ENCODE data around the gene LIX1L.

LIX1L gene

DNA sequence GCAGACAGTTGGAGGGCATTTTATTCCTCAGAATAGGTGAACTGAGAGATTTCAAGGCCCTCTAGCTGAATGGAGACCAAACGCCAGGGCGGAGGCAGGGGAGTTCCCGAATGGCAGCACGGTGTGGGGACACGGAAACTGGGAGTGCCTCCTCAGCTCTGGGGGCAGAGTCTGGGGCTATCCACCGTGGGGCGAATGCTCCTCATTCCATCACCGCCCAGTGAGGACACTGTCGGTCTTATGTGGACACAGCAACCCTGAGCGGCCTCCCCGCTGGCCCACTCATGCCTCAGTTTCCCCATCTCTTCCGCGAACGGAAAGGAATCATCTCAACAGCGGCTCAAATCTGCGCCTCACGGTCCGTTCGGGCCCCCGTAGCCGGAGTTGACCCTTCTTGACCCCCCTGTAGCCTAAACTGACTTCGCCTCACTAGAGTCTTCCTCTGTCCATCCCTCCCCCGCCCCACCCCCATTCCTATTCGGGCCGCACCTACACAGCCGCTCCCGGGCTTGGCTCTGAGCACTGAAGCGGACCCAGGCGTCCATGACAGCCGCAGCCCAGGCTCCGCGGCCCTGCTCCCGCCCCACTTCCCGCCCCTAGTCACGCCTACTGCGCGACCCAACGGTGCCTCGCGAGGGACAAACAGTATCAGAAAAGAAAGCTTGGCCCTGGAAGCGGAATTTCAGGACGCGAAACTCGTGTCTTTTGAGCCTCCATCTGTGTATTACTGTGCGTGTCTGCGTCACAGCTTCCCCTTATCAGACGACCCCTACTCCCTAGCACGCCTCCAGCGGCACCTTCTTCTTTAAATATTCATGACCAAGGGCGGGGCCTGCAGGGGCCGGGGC lies 39.4 kb downstream of the LIX1L start, which contains the start of gene PEX11B:
Gene PEX11B, minus strand, starts transcription at position 574 of the 848 bp plus-strand sequence. Its CDS starts 29 bp downstream, at position 545.
- peaks cover 42% of the 10 kb centered on the region for H3K4me1 Mint-ChIP-seq

GRCh38 chr1:145917595-145917994 lies 40.2 kb downstream of the LIX1L start:
- H3K27ac Mint-ChIP-seq: peak overlapping the region; percentile 96
- peaks cover 38% of the 10 kb centered on the region for H3K4me1 Mint-ChIP-seq
- no peaks in the 10 kb centered on the region for H3K9me3 Mint-ChIP-seq
- H3K27me3 Mint-ChIP-seq: no peaks in the 10 kb centered on the region
- no peak for ATAC-seq
- no peak for DNase-seq
- peaks cover 27% of the 10 kb centered on the region for H3K36me3 Mint-ChIP-seq (ENCODE audit: low read depth)
- peak overlapping the region; percentile 96 for H3K4me3 Mint-ChIP-seq

More for the DNA sequence above, 39.4 kb downstream of the LIX1L start, which contains the start of gene PEX11B:
- Mint-ChIP-seq H3K27me3 (no peaks in the 10 kb centered on the region), H3K4me3 (peak within 1 kb of the TSS; percentile 96), H3K36me3 (ENCODE audit: low read depth) (peaks cover 34% of the 10 kb centered on the region), H3K27ac (peak within 1 kb of the TSS; percentile 96), H3K9me3 (no peaks in the 10 kb centered on the region)
- ATAC-seq (peak; percentile 94), DNase-seq (peak; percentile 91)

GRCh38 chr1:145916745-145917144 lies 41.1 kb downstream of the LIX1L start:
- Mint-ChIP-seq H3K27ac (peak overlapping the region; percentile 76), H3K4me3 (peak overlapping the region; percentile 96), H3K36me3 (ENCODE audit: low read depth) (peaks cover 31% of the 10 kb centered on the region), H3K4me1 (peaks cover 38% of the 10 kb centered on the region), H3K27me3 (no peaks in the 10 kb centered on the region), H3K9me3 (no peaks in the 10 kb centered on the region)
- DNase-seq (no peak), ATAC-seq (no peak)

DNA sequence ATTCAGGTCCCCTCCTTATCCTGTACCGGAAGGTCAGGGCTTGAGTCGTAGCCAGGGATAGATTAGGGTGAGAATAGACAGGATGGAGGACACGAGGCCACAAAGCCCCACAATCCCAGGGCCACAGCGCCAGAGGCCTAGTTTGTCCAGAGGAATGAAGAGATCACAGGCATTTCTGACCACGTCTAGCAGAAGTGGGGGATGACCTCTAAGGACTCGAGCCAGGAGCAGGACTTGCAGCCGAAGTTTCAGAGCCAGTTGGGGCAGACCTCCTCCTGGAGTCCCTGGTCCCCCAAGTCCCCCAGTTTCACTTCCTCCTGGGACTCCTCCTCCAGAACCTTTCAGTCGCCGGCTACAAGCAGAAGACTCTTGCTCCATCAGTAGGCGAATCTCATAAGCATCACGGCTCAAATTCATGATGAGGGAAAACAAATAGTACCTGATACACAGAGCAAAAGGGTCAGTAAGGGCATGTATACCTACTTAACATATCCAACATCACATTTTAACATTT lies 45.6 kb downstream of the LIX1L start:
- Mint-ChIP-seq H3K27ac (no peak overlapping the region), H3K9me3 (no peaks in the 10 kb centered on the region), H3K27me3 (no peaks in the 10 kb centered on the region), H3K4me1 (peaks cover 10% of the 10 kb centered on the region), H3K36me3 (ENCODE audit: low read depth) (peaks cover 32% of the 10 kb centered on the region), H3K4me3 (no peak overlapping the region)
- DNase-seq: no peak
- ATAC-seq: no peak

DNA sequence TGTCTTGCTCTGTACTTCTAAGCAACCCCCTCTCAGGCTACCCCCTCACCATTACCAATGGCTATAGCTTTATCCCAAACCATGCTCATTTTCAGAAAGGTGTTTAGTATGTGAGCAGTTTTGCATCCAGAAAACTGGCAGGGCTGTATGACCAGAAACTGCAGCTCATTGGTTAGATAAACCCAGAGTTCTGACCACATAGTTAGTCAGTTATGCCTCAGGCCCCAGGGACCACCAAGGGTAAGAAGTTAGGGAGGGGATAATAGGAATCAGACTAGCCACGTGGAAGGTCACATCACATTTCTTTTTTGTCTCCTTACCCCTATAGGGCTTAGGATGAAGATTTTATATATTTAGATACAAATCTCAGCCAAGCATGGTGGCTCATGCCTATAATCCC lies 49.2 kb downstream of the LIX1L start:
- Mint-ChIP-seq H3K27me3 (no peaks in the 10 kb centered on the region), H3K27ac (no peak overlapping the region), H3K9me3 (no peaks in the 10 kb centered on the region), H3K4me3 (no peak overlapping the region), H3K36me3 (ENCODE audit: low read depth) (peaks cover 14% of the 10 kb centered on the region), H3K4me1 (no peaks in the 10 kb centered on the region)
- DNase-seq (no peak), ATAC-seq (no peak)

DNA sequence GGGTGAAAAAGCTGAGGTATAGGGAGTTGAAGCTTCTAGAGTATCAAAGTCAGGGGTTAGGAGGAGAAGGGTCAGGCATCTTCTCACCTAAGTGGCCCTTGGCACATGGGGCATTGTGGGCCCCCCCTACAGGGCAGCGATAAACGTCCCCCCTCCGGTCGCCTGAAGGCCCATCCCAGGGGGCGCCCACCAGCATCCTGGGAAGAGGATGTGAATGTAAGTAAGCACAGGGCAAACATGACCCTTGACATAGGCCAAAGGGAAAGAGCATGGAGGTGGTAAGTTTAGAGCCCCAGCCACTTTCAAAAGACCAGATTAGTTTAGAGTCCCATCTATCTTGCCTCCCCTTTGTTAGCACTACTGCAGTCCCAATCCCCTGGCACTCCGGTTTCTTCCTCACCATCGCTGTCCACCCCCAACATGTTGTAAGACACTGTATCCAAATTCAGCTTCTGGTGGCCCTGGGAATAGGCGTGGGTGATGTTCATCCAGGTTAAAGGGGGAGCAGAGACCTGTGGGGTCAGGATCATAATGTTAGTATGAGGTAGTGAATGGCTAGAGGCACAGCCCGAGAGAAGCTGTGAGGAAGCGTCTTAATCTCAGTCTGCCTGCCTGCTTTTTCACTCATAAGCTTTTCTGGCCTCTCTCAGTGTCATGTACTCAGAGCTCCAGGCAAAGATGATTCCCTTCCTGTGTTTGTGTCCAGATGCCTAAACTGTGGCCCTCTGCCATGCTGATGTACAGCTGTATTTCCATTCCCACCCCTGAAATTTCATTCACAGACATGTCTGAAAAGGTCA lies 50.7 kb downstream of the LIX1L start:
- no peaks in the 10 kb centered on the region for H3K9me3 Mint-ChIP-seq
- ATAC-seq: no peak

GRCh38 chr1:145901312-145902021 lies 56.4 kb downstream of the LIX1L start:
- no peak for ATAC-seq
- no peaks in the 10 kb centered on the region for H3K27me3 Mint-ChIP-seq
- no peak overlapping the region for H3K4me3 Mint-ChIP-seq
- DNase-seq: no peak
- peaks cover 5% of the 10 kb centered on the region for H3K36me3 Mint-ChIP-seq (ENCODE audit: low read depth)
- H3K9me3 Mint-ChIP-seq: no peaks in the 10 kb centered on the region
- no peak overlapping the region for H3K27ac Mint-ChIP-seq
- H3K4me1 Mint-ChIP-seq: no peaks in the 10 kb centered on the region

More for the DNA sequence above, 50.7 kb downstream of the LIX1L start:
- Mint-ChIP-seq H3K36me3 (ENCODE audit: low read depth) (peaks cover 10% of the 10 kb centered on the region), H3K4me1 (no peaks in the 10 kb centered on the region), H3K27ac (no peak overlapping the region), H3K4me3 (no peak overlapping the region), H3K27me3 (no peaks in the 10 kb centered on the region)
- no peak for DNase-seq

DNA sequence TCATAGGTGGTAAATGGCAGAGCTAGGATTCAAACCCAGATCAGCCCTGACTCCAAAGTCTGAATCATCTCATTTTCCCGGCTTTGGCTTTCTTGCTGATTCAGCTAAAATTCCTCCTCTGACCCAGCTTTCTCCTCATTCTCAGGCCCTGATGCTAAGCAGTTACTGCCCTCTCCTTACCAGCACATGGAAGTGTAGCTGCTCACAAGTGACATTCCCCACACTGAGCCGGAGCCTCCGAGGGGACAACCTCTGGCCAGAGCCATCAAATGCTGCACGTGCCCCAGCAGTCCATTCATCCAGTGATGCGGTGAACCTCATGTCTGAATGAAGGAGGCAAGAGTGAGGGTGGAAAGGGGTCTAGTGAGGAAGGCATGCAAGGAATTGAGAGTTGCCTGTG lies 59.1 kb downstream of the LIX1L start:
- H3K27ac Mint-ChIP-seq: no peak overlapping the region
- peaks cover 5% of the 10 kb centered on the region for H3K36me3 Mint-ChIP-seq (ENCODE audit: low read depth)
- H3K4me1 Mint-ChIP-seq: no peaks in the 10 kb centered on the region
- no peaks in the 10 kb centered on the region for H3K9me3 Mint-ChIP-seq
- H3K4me3 Mint-ChIP-seq: no peak overlapping the region
- ATAC-seq (no peak), DNase-seq (no peak)
- H3K27me3 Mint-ChIP-seq: no peaks in the 10 kb centered on the region

DNA sequence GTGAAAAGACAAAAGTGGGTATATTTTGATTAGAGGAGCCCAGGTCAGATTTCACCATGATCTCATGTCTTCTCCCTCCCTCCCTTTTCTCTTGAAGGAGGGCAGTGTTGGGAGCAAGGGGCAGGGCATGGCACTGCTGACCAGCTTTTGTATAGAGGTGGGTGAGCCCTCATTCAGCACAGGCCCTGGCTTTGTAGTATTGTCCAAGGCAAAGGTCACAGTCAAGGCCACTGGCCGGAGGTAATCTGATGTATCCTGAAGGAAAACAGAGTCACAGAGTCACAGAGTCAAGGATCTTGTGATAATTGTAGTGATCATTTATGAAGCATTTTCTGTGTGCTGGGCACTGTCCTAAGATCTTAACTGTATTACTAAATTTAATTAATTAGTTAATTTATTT lies 59.8 kb downstream of the LIX1L start:
- Mint-ChIP-seq H3K4me1 (no peaks in the 10 kb centered on the region), H3K36me3 (ENCODE audit: low read depth) (peaks cover 5% of the 10 kb centered on the region), H3K27ac (no peak overlapping the region), H3K4me3 (no peak overlapping the region), H3K27me3 (no peaks in the 10 kb centered on the region), H3K9me3 (no peaks in the 10 kb centered on the region)
- ATAC-seq: no peak
- DNase-seq: no peak

GRCh38 chr1:145895471-145895870 lies 62.3 kb downstream of the LIX1L start:
- no peak overlapping the region for H3K4me3 Mint-ChIP-seq
- H3K27ac Mint-ChIP-seq: no peak overlapping the region
- H3K9me3 Mint-ChIP-seq: no peaks in the 10 kb centered on the region
- ATAC-seq (no peak), DNase-seq (no peak)
- no peaks in the 10 kb centered on the region for H3K4me1 Mint-ChIP-seq
- H3K27me3 Mint-ChIP-seq: no peaks in the 10 kb centered on the region
- peaks cover 5% of the 10 kb centered on the region for H3K36me3 Mint-ChIP-seq (ENCODE audit: low read depth)

GRCh38 chr1:145893306-145894055 lies 64.3 kb downstream of the LIX1L start:
- H3K27ac Mint-ChIP-seq: no peak overlapping the region
- H3K4me1 Mint-ChIP-seq: no peaks in the 10 kb centered on the region
- ATAC-seq (no peak), DNase-seq (no peak)
- H3K36me3 Mint-ChIP-seq (ENCODE audit: low read depth): peaks cover 2% of the 10 kb centered on the region
- no peaks in the 10 kb centered on the region for H3K9me3 Mint-ChIP-seq
- no peak overlapping the region for H3K4me3 Mint-ChIP-seq
- H3K27me3 Mint-ChIP-seq: no peaks in the 10 kb centered on the region

GRCh38 chr1:145892486-145893087 lies 65.2 kb downstream of the LIX1L start:
- Mint-ChIP-seq H3K27ac (no peak overlapping the region), H3K27me3 (no peaks in the 10 kb centered on the region), H3K4me3 (no peak overlapping the region), H3K36me3 (ENCODE audit: low read depth) (no peaks in the 10 kb centered on the region), H3K4me1 (no peaks in the 10 kb centered on the region), H3K9me3 (no peaks in the 10 kb centered on the region)
- DNase-seq (no peak), ATAC-seq (no peak)

DNA sequence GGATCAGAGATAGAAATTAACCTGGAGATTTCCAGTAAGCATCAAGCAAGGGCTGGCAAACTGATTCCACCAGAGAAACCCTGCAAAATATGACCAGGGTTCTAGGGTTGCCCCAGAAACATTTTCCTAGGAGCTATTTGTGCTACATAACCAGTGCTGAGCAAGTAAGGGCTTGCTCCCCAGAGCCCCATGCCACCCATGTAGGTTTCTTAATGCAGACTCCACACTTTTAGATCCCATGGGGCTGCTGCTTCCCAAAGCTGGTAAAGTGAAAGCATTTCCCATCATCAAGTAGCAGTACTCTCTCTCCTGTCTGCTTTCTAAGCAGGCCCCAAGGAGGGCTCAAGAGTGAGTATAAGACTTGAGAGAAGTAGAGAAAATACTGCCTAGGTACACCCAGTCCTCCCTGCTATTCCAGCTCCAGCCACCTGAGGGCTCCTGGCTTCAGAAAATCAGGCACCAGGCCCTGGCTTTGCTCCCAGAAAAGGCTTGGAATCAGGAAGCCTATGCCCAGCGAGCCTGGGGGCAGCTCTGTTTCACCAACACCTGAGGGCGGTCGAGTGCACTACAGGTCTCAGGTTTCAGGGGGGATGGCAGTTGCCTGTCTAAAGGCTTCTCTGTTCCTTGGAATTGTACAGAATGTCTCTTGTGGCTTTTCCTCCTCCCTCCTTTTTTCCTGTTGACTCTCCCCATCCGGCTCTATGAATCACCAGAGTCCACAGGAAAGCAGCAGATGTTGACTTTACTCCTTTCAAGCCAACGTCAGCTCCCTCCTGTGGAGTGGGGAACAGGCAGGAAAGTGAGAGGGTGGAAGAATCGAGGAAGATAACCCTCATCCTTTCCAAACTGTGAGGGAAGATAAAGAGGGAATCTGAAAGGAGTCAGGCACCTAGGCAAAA lies 66.0 kb downstream of the LIX1L start:
- Mint-ChIP-seq H3K27ac (no peak overlapping the region), H3K27me3 (peaks cover under 1% of the 10 kb centered on the region), H3K4me3 (no peak overlapping the region), H3K4me1 (peaks cover 1% of the 10 kb centered on the region), H3K9me3 (no peaks in the 10 kb centered on the region), H3K36me3 (ENCODE audit: low read depth) (no peaks in the 10 kb centered on the region)
- DNase-seq: peak; percentile 68
- peak; percentile 45 for ATAC-seq
